ENCODE measurements around the gene DQX1. TPM values are rescaled to one million over a fixed set of nuclear protein-coding genes. Genes with fewer than 3 reads are reported as not detected.

Gene DQX1
- total and polyA plus RNA-seq, 9 of the 15 experiments (the other 6 are each of a cell fraction or from before 2014, with no cell fraction given), result 0.04 to 0.38 (median 0.18) TPM; not detected in 1

- H3K27me3 ChIP-seq (ENCODE audit: control insufficient read depth in 2 of 2, insufficient read depth in 2 of 2, low read length in 2 of 2), result no peaks in the 10 kb centered on the region
- no TSS peak for BruUV-seq (replicated peaks)
- peaks cover 35% of the 10 kb centered on the region for H3K36me3 ChIP-seq (ENCODE audit: control insufficient read depth, insufficient read depth, low read length)
- no peak overlapping the region for H3K4me2 ChIP-seq (ENCODE audit: insufficient read depth, low read length)
- POLR2A ChIA-PET, result interaction anchor here (1.2 kb wide), 1 partner anchor 13 kb away, joined by 5 read pairs; no protein-coding TSS in a partner anchor
- H3K9ac ChIP-seq (ENCODE audit: insufficient read depth in 1 of 2, low read depth in 2 of 2, low read length in 2 of 2), result no peak overlapping the region
- intact Hi-C loops (cut with micrococcal nuclease) (no loop called here), in situ Hi-C loops (cut with MboI) (no loop called here)
- CTCF ChIA-PET (ENCODE audit: low intra/inter-chr PET ratio), result no interaction called here
- H3K9me3 ChIP-seq (replicated peaks; ENCODE audit: control insufficient read depth, insufficient read depth, low read depth, low read length), result no peaks in the 10 kb centered on the region
- H3K4me1 ChIP-seq (replicated peaks in 1 of 2; ENCODE audit: control insufficient read depth in 2 of 2, insufficient read depth in 2 of 2, low read length in 2 of 2), result peaks cover 9 to 12% of the 10 kb centered on the region in 2 experiments
- H4K20me1 ChIP-seq (replicated peaks; ENCODE audit: control insufficient read depth, insufficient read depth, low read length), result peaks cover 2% of the 10 kb centered on the region; the same call in 1 of the 2 replicates
- WGBS (ENCODE audit: insufficient coverage, low coverage, missing lambda C conversion rate), result 70% methylated on average over 9 of the region's 9 CpGs
- H3K4me3 ChIP-seq, result no peak overlapping the region
- no peak overlapping the region for H3K27ac ChIP-seq (ENCODE audit: extremely low read depth, low read depth, low read length)
- no peak overlapping the region for H2AFZ ChIP-seq (ENCODE audit: low read depth, low read length)
- ATAC-seq (no peak), FAIRE-seq (no peak), DNase-seq (ENCODE audit: extremely low read depth in 1 of 4, low spot score in 3 of 4) (no peak)
- peaks cover 24% of the 10 kb centered on the region for H3K79me2 ChIP-seq (ENCODE audit: control insufficient read depth, insufficient read depth, low read length)
- no peaks in the 10 kb centered on the region for H3K9me1 ChIP-seq (ENCODE audit: control insufficient read depth, insufficient read depth, low read length)
- TF ChIP-seq ZBTB26 (CRISPR knock-in tag; IDR thresholded peaks at IDR 0.05), result no peak
- no peak for TF ChIP-seq CHD7 (IDR thresholded peaks at IDR 0.05; ENCODE audit: low read depth, low read length)
- TF ChIP-seq TCF7 (IDR thresholded peaks at IDR 0.05; ENCODE audit: borderline replicate concordance), result no peak
- TF ChIP-seq TCF3 (CRISPR knock-in tag; IDR thresholded peaks at IDR 0.05), result no peak
- no peak for TF ChIP-seq HINFP (tag; conservative IDR thresholded peaks at IDR 0.05; ENCODE audit: low read depth)
- TF ChIP-seq FOXJ3 (CRISPR knock-in tag; IDR thresholded peaks at IDR 0.05), result no peak
- no peak for TF ChIP-seq RNF2 (IDR thresholded peaks at IDR 0.05)
These were observed 2.0 kb downstream of the DQX1 start for GRCh38 chr2:74524005-74524404.

All from K562 (cell line).